Measurements from ENCODE around the gene PTPRD. TPM values are rescaled to one million over a fixed set of nuclear protein-coding genes. Genes with fewer than 3 reads are reported as not detected.

Gene PTPRD
- total and polyA plus RNA-seq, 9 donors, result 16.2 to 231 (median 85.8) TPM

DNA sequence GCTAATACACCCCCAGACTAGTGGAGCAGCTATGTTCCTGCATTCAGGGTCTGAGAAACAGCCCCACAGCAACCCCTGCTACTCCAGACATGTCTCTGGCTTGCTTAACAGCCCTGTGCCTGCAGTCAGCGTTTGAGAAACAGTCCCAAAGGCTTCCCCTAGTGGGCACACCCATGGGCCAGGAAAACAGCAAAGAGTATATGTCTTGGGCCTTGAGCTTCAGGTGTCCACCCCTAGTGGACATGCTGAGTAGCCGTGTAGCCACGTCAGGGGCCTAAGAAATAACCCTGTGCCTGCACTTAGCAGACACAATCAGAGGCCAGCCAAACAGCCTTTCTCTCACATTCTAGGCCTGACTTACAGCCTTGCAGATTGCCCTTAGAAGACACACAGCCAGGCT, 698.6 kb downstream of the PTPRD start:
- Histone ChIP-seq H3K9me3 (no peaks in the 10 kb centered on the region), H3K4me3 (no peak overlapping the region), H3K4me1 (ENCODE audit: insufficient read depth) (no peaks in the 10 kb centered on the region), H3K27ac (no peak overlapping the region), H3K36me3 (no peaks in the 10 kb centered on the region), H3K27me3 (no peaks in the 10 kb centered on the region)
- DNase-seq, result no peak
- WGBS, 3 donors, result 75 to 87% (median 86%) methylated on average over 3 of the region's 3 CpGs
- TF ChIP-seq EP300 (IDR thresholded peaks at IDR 0.05) (no peak), POLR2A (IDR thresholded peaks at IDR 0.05) (no peak)
- TF ChIP-seq, protein P1, sequence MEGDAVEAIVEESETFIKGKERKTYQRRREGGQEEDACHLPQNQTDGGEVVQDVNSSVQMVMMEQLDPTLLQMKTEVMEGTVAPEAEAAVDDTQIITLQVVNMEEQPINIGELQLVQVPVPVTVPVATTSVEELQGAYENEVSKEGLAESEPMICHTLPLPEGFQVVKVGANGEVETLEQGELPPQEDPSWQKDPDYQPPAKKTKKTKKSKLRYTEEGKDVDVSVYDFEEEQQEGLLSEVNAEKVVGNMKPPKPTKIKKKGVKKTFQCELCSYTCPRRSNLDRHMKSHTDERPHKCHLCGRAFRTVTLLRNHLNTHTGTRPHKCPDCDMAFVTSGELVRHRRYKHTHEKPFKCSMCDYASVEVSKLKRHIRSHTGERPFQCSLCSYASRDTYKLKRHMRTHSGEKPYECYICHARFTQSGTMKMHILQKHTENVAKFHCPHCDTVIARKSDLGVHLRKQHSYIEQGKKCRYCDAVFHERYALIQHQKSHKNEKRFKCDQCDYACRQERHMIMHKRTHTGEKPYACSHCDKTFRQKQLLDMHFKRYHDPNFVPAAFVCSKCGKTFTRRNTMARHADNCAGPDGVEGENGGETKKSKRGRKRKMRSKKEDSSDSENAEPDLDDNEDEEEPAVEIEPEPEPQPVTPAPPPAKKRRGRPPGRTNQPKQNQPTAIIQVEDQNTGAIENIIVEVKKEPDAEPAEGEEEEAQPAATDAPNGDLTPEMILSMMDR (IDR thresholded peaks at IDR 0.05), result no peak
- intact Hi-C loops (cut with DNase I), result no loop called here

DNA sequence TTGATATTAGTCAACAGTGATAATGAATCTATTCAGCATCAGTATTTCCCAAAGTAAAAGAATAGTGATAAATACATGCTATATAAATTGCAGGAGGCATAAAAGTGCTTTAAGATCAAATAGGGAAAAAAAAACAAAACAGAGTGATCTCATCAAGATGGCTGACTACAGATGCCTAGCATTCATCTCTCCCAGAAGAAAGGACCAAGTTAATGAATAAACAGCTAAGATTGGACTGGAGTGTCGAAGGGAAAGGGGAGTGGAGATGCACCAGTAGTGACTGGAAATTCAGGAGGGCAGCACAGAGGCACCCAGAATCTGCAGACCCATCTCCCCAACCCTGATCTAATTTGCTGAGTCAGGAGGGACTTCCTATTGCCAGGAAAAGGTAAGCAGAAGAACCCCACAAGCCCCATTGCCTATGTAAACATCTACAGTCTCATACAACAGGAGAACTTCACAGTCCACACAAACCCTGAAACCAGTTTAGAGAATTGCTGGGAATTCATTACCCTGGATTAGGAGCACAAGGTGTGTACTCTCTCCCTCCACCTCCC, 699.4 kb downstream of the PTPRD start:
- no peak overlapping the region for H3K27ac ChIP-seq
- no peaks in the 10 kb centered on the region for H3K27me3 ChIP-seq
- H3K4me3 ChIP-seq, result no peak overlapping the region
- 57 to 67% (median 58%) methylated on average over 1 of the region's 1 CpG for WGBS, 3 donors
- H3K9me3 ChIP-seq, result no peaks in the 10 kb centered on the region
- no peaks in the 10 kb centered on the region for H3K36me3 ChIP-seq
- intact Hi-C loops (cut with DNase I), result no loop called here
- TF ChIP-seq, protein P1 (IDR thresholded peaks at IDR 0.05), result no peak
- no peak for TF ChIP-seq EP300 (IDR thresholded peaks at IDR 0.05)
- no peak for TF ChIP-seq POLR2A (IDR thresholded peaks at IDR 0.05)
- no peaks in the 10 kb centered on the region for H3K4me1 ChIP-seq (ENCODE audit: insufficient read depth)
- DNase-seq, result no peak

DNA sequence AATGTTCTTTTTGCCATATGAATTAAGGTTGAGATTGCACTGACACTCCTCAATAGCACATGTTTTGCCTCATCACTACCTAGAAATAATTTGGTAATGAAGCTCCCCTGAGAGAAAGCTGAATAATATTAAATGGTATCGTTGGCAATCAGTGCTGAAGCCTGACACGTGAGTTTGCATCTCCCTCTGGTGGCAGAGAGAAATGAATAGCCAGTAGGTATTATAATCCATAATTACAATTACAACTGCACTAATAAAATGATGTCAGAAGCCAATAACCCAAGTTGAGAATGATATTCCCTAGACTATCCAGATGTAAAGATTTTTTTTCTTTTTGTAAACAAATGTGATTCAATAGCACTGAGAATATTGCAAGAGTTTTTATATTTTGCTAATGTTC, 700.3 kb downstream of the PTPRD start:
- Histone ChIP-seq H3K4me1 (ENCODE audit: insufficient read depth) (no peaks in the 10 kb centered on the region), H3K9me3 (no peaks in the 10 kb centered on the region), H3K36me3 (no peaks in the 10 kb centered on the region), H3K27me3 (no peaks in the 10 kb centered on the region), H3K4me3 (no peak overlapping the region), H3K27ac (no peak overlapping the region)
- DNase-seq, result no peak
- intact Hi-C loops (cut with DNase I), result no loop called here
- no peak for TF ChIP-seq POLR2A (IDR thresholded peaks at IDR 0.05)
- no peak for TF ChIP-seq EP300 (IDR thresholded peaks at IDR 0.05)
- TF ChIP-seq, protein P1 (IDR thresholded peaks at IDR 0.05), result no peak
- WGBS, 3 donors, result 1 to 7% (median 5%) methylated on average over 2 of the region's 2 CpGs

DNA sequence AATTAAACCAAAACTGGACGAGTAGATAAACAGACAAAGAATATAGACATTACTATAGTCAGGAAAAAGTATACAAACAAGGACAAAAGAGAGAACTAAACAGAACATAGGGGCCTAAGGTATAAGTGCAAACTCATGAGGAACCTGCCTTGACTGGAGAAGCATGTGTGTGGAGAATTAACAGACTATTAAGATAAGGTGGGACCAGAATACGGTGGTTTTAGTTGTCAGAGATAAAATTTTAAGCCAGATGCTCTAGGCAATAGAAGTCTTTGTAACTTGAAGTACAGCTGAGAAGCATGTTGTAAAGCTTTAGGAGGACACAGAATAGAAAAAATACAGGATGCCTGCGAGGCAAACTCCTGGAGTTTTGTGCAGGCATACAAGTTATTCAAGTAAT, 707.1 kb downstream of the PTPRD start:
- Histone ChIP-seq H3K9me3 (no peaks in the 10 kb centered on the region), H3K27me3 (no peaks in the 10 kb centered on the region), H3K4me1 (ENCODE audit: insufficient read depth) (no peaks in the 10 kb centered on the region), H3K36me3 (no peaks in the 10 kb centered on the region), H3K4me3 (no peak overlapping the region), H3K27ac (no peak overlapping the region)
- no peak for DNase-seq
- WGBS, 3 donors, result 55 to 59% (median 56%) methylated on average over 3 of the region's 3 CpGs
- intact Hi-C loops (cut with DNase I), result no loop called here
- TF ChIP-seq POLR2A (IDR thresholded peaks at IDR 0.05) (no peak), EP300 (IDR thresholded peaks at IDR 0.05) (no peak)
- TF ChIP-seq, protein P1 (IDR thresholded peaks at IDR 0.05), result no peak

Measured in ovary (tissue), 9 donors.